GM12878 (cell line): Measurements from ENCODE around the gene ABCG1.

Experiments used
- EP300 ChIP-seq, 2 experiments: fragments of 150-350 bp in 1 of 2; IDR thresholded peaks; 2 replicates each; pipeline ENCODE4 v1.6.1; 2011 to 2012; ENCODE audit warnings: low read depth in 2 of 2, low read length in 2 of 2, borderline replicate concordance in 1 of 2, improper control_type of control experiment in 1 of 2, inconsistent platforms in 1 of 2; ENCODE audit not compliant: control insufficient read depth in 1 of 2
- JUND ChIP-seq: IDR thresholded peaks from 2 replicates; pipeline ENCODE4 v1.6.1; 2012; ENCODE audit warnings: low read depth, mild to moderate bottlenecking, low read length, improper control_type of control experiment, moderate library complexity
- TF ChIP-seq, protein P1 (sequence below), 3 experiments: IDR thresholded peaks in 2 of 3; conservative IDR thresholded peaks in 1 of 3; 2 replicates each; pipeline ENCODE4 v1.5.1; 2011; ENCODE audit warnings: low read depth in 3 of 3, low read length in 3 of 3, mild to moderate bottlenecking in 3 of 3, control low read depth in 2 of 3, moderate library complexity in 2 of 3, inconsistent platforms in 1 of 3, mixed read lengths in 1 of 3; ENCODE audit not compliant: control insufficient read depth in 2 of 3, insufficient read depth in 1 of 3; ENCODE audit errors: extremely low read depth in 1 of 3

DNA sequence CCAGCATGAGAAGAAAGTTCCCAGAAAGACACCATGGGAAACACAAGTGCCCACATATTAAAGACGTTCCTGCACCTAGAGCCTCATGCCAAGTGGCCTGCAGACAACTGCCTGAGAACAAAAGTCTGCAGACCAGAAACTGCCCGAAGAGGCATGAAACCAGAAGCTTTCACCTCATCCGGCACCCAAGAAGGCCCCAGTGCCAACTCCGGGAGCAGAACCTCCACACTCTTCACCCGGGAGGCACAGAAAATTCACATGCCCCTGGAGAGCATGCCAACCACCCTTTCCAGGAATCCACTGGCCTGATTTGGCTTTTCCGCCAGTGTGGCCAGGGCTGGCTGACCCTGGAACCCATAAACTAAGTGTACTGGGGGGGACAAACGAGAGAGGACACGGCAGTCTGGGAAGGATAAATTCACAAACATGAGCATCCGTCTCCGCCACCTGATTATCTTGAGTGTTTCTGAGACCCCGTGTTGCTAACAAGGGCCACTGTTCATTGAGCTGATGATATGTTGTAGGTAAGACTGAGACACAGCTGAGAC is 125.1 kb downstream of the ABCG1 start:
- TF ChIP-seq, protein P1, sequence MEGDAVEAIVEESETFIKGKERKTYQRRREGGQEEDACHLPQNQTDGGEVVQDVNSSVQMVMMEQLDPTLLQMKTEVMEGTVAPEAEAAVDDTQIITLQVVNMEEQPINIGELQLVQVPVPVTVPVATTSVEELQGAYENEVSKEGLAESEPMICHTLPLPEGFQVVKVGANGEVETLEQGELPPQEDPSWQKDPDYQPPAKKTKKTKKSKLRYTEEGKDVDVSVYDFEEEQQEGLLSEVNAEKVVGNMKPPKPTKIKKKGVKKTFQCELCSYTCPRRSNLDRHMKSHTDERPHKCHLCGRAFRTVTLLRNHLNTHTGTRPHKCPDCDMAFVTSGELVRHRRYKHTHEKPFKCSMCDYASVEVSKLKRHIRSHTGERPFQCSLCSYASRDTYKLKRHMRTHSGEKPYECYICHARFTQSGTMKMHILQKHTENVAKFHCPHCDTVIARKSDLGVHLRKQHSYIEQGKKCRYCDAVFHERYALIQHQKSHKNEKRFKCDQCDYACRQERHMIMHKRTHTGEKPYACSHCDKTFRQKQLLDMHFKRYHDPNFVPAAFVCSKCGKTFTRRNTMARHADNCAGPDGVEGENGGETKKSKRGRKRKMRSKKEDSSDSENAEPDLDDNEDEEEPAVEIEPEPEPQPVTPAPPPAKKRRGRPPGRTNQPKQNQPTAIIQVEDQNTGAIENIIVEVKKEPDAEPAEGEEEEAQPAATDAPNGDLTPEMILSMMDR (IDR thresholded peaks at IDR 0.05 in 2 of 3, conservative IDR thresholded peaks at IDR 0.05 in 1 of 3; ENCODE audit: control insufficient read depth in 2 of 3, extremely low read depth in 1 of 3, insufficient read depth in 1 of 3, low read depth in 3 of 3, low read length in 3 of 3) = no peak
- TF ChIP-seq EP300 (IDR thresholded peaks at IDR 0.05; ENCODE audit: borderline replicate concordance in 1 of 2, control insufficient read depth in 1 of 2, low read depth in 2 of 2, low read length in 2 of 2) (no peak), JUND (no peak)
